Measurements from ENCODE around the gene FADS2.

DNA sequence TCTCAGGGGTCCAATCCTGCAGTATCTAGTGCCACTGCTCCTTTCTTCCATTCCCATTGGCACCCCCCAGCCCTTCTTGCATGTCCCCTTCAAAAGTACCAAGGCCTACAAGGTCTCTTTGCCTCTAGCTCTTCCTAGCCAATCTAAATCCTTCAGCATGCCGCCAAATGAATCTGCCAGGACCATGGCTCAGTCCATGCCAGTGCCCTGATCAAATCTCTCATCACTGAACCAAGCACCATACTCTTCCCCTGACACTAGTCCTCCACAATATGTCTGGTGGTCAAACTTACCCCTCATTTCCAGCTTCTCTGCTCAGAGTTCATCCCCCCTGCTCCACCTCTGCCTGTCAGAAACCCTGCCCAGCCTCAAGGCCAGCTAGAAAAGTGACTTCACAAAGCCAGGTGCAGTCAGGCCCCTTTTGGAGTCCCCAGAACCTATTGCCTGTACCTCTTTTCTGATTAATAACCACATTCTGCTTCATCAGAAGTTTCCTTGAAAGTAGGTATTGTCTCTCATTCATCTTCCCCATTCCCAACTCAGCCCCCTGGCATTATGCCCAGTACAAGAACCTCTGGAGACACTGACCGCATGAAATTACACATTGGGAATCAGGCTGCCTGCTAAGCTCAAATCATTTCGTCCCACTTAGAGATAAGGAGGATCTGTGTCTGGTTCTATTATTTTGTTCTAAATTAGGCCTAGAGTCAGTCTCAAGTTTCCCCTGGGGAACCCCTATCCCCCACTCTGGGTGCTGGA lies 24.0 kb upstream of the FADS2 start:
- TF ChIP-seq CTCF (IDR thresholded peaks at IDR 0.05) (no peak), EP300 (IDR thresholded peaks at IDR 0.05; ENCODE audit: low read depth) (no peak), POLR2A (IDR thresholded peaks at IDR 0.05) (no peak)

Measured in transverse colon (tissue), 3 donors.